NCI-H2081 treated with DMSO at 0.1 percent for 48 hours (cell line): Measurements from ENCODE around the gene DST.

ENCODE experiments used
- DNase-seq: peaks from one replicate; lab custom pipeline; 2025; lab: John Stamatoyannopoulos, UW

Gene DST

DNA sequence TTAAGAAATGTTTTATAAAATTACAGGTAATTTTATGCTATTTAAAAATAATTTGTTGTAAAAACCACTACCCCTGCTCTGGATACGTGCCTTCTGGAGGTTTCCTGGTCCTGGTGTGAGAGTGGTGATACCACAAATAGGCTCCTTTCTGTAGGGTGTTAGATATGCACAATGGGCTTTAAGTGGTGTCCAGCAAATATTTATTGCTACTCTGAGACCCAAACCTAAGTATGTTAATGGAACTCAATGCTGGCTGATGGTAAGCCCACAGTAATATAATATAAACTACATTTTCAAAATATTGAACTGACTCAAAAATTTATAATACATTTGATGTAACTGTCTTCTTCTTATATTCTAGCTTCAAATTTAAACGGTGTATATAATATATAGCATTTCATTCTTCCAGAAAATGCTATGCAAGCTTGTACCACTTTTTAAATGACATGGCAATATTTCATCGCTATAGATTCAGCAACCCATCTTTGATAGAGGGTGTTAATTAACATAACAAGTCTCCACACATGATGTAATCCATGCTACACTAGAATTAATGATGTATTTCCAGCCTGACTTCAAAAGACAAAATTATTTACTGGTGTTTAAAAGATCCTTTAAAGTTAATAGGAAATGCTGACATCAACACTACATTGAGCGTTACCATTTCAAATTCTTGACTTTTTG lies 161.9 kb downstream of the DST start:
- DNase-seq, result no peak

DNA sequence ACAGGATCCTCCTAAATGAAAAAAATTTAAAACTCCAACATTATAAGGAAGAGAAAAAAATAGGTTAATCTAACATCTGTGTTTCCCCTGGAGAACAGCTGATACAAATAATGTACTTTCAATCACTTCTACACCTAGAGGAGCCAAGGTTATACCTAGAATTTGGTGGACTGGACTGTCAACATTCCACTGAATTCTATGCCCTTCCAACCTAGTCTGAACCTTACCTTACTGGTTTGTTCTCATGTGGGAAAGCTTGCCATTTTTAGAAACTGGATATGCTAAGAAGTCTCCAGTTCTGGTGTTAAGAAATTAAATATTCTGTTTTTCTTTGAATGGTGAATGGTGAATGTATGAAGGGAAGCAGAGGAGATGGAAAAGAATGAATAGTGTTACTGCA lies 162.4 kb downstream of the DST start:
- no peak for DNase-seq

DNA sequence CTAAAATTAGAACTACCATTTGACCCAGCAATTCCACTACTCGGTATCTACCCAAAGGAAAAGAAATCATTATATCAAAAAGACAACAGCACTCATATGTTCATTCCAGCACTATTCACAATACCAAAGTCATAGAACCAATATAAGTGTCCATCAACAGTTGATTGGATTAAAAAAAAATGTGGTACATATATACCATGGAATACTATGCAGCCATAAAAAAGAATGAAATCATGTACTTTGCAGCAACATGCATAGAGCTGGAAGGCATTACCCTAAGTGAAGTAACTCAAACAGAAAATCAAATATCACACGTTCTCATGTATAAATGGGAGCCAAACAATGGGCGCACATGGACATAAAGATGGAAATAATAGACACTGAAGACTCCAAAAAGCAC lies 163.3 kb downstream of the DST start:
- no peak for DNase-seq

DNA sequence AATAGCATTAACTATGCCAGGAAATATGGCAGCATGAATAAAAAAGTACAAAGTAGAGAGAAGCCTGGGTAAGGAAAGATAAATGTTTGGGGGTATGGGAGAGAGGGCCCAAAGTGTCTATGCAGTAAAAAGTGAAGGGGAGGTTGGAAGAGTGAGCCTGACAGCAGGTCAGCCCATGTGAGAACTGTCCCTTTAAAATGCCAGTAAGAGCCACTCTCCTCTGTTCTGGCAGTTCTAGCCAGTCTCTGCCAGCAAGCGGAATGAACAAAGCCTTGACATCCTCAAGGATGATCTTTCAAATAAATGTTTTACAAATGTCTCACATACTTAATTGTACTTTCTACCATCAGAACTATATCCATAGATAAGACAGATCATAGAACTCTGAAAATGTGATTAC lies 164.5 kb downstream of the DST start:
- DNase-seq, result no peak

DNA sequence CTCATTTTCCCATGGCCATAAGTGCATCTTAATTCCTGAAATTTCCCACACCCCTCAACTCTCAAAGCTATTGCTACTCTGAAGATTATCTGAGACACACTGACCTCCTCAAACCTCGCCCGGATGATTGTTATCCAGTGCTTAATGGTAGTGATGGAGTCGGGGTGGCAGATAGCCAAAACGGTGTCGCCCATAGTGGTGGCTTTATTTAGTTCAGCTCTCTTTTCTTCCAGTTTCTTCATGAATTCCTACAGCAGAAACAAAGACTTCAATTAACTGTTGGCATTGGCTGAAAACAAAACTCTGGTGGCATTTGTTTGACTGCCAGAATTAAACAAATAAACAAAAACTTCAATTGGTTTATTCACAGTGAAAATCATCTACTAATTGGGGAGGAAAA lies 165.4 kb downstream of the DST start:
- DNase-seq, result no peak

DNA sequence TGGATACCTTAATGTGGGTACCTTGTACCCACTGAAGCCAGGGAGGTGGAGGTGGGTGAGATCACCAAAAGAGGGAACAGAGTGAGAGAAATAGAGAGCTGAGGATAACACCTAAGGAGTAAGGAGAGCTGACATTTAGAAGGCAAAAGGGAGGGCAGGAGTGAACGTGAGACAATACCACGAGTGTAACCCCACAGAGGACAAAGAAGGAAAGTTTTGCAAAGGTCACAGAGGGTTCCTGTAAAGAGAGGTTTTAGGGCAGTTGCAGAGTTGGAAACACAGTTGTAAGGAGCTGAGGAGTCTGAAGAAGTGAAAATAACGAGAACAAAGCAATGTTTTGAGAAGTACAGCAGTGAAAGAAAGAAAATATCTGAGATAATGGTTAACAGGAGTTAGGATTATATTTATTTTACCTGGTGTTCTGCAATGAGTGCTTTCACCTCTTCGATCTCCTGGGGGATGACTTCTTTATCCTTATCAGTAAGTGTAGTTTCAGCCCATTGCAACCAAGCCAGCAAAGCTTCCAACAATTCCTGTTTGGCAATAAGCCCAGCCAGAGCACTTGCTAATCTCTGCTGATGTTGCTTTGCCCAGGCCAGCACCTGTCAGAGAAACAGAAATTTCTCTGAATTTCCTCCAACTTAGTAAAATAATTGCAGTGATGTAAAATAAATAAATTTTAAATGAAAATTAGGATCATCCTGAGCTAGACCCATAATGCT lies 166.8 kb downstream of the DST start:
- no peak for DNase-seq

DNA sequence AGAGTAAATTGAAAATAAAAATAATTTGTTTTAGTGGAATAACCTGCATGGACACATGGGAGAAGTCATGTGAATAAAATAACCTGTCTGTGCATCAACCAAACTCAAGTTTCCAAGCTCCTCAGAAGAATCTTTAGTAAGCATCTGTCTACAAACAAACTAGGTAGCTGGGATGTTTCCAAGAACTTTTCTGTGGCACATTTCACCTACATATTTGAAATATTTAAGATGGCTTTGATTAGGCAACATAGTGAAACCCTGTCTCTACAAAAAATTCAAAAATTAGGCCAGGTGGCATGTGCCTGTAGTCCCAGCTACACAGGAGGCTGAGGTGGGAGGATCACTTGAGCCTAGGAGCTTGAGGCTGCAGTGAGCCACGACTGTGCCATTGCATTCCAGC lies 168.2 kb downstream of the DST start:
- no peak for DNase-seq

DNA sequence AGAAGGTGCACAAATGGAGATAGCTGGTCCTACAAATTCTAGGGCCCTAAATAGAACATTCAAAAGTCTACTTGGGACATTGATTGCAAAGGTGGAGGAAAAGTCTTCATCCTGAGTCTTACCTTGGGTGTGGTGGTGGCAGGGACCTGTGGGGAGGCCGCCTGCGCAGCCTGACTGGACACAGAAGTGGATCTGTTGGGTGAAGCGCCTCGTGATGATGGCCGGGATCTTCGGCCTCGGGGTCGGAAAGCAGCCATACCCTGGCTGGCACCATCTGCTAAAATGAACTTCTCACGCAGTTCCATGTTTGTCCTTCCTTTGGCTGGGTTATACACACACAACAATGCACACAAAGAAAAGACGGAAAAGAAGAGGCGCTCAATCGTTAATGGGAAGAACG lies 179.2 kb downstream of the DST start:
- DNase-seq, result no peak

DNA sequence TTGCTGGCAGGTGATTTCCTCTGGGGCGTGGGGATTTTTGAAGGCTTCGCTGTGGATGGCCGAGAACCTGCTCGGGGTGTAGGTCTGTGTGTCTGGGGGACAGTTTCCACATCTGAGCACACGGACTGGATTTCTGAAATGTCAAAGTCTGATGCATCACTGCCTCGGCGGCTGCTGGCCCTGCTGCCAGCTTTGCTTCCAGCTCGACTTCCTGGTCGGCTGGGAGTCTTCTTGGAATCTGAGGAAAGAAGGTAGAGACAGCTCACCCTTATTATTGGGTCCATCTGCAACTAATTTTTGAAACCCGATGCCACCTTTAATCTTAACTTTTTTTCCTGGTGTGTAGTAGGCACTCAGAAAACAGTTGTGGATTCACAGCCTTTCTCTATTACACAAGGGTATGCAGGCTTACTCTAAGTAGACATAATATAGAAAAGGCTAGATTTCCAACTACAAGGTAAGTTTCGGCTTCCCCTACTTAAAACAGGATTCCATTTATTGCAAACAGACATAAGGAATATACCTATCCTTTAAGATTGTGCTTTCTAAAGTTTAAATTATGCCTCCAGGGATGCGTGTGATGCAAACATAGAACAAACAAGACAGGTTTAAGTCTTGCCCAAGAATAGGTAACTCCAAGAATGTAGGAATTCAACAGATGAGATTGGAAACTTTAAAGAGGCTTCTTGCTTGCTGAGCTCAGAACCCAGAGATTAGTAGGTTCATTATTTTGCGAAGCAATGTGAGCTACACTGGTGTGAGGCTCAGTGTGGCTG lies 183.5 kb downstream of the DST start:
- no peak for DNase-seq

DNA sequence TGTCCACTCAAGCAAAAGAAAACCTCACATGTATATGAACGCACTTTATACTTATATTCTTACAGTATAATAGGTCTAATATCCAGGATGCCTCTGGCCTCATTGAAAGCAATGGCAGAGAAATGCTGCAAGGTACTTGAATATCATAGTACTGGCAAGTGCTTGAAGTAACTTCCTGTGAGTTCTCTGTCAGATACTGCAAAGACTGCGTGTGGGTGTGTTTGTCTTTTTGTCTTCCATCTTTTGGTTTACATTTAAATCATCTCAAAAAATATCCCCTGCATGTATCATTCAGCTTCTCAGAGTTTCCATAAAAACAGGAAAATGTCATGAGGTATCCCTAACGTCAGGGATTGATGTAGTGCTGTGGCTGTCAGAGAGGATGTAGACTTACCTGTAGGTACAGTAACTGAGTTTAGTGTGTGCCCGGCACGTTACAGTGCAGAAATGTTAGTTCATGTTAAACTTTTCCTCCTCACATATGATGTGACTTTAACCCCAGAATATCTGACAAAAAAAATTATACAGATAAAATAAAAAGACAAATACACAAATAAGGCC lies 184.3 kb downstream of the DST start:
- no peak for DNase-seq

DNA sequence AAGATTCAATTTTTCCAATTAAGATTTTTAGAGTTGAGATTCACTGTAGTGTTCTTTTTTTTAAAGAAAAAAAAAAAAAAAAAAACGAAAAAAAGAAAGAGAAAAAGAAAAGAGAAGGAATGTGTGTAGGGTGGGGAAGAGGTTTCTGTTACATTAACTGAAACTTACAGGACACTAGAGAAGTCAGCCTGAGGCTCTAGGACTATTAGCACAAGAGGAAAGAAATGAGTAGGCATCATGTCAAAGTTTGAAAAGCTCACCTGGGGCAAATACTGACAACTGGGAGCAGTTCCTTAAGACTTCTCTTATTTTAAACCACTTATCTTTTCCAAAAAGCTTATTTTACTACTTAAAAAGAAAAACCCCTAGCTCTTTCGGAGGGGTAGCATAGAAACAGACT lies 185.9 kb downstream of the DST start:
- no peak for DNase-seq

DNA sequence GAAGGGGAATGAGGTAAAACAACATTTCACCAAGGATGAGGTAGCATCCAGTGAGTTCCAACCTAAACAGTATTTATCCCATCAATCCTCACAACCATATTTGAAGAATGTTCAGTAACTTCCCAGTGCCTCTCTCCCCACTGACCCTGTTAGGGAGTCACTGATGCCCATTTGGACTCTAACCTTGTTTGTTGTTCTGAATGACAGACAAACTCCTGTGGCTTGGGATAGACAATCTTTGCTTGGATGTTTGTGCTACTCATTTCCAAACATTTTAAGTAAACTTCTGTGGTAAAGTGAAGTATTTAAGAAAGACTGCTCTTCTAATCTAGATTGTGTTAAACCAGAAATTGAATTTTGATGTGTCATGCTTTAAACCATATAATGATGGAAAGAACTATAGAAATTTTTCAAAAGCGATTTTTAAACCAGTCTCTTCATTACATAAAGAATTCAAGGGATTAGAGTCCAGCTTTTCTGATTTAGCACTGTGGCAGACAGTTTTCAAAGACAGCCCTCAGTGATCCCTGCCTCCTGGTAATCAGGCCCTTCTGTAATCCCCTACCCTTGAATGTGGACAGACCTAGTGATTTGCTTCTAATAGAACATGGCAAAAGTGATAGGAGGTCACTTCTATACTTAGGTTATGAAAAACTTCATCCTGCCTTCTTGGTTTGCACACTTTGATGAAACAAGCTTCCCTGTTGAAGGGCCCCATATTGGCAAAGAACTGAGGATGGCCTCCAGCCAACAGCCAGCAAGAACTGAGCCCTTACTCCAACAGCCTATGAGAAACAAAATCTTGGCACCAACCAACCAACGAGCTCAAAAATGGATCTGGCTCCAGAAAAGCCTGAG lies 191.6 kb downstream of the DST start:
- DNase-seq, result no peak

DNA sequence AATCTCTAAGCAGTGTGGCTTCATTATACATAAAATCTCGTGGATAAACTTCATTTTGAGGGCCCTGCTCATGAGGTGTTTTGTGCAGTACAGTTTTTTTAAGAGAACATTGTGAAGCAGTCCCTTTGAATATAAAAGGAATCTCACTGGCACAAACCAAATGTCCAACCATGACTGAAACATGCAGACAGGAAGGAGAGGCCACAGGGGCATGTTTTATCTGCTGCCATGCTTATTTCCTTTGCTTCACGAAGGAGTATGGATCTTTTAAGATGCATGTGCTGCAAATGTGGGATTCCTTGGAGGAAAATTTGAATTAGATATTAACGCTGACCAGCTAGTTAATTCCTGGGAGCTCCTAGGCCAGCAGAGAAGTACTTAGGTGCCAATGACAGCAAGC lies 192.3 kb downstream of the DST start:
- DNase-seq, result no peak

DNA sequence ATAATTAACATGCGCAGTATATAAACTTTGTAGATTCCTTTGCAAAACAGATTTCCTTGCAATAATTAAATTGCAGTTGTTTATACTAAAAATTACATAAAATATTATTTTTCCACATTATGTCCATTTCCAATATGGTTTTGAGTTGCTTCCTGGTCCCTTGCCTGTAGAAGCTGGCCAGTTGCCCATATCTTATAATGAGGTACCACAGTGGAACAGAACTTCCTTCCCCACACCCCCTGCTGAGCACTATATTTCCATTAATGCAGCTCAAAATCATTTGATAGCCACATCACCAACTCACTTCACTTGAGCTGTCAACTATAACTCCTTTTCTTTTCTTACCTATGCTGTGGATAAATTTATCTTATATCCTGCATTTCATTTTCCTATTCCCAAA lies 194.6 kb downstream of the DST start:
- no peak for DNase-seq

DNA sequence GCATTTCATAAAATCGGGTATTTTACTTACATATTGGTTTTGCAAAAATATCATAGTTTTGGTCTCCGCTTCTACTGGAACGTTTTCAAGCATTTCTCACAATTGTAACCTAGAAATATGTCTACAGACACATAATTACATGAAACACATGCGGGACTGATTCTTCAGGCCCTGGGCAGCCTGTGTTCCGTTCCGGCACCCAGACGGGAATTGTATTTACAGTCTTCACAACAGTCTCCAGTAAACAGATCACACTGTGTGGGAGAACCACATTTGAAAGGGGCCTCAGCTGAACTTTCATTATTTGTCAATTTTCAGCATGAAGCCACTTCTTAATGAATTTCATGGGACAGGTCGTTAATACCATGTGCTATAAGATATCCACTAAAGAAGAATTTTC lies 196.9 kb downstream of the DST start:
- no peak for DNase-seq

DNA sequence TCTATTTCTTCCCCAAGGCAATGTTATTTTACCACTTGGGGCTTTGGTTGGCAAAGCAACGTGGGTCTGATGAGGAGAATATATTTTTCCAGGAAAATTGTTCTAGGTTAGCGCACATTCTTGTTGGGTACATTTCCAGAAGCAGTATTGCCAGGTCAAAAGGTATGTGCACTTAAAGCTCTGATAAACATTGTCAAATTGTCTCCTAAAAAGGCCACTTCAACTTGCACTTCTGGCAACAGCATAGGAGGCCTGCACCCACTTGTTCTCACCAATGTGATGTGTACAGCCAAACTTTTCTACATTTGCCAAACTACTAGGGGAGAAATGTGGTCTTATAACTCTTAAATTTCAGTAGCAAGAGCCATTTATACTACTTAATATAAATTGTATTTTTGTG lies 197.8 kb downstream of the DST start:
- DNase-seq, result no peak

DNA sequence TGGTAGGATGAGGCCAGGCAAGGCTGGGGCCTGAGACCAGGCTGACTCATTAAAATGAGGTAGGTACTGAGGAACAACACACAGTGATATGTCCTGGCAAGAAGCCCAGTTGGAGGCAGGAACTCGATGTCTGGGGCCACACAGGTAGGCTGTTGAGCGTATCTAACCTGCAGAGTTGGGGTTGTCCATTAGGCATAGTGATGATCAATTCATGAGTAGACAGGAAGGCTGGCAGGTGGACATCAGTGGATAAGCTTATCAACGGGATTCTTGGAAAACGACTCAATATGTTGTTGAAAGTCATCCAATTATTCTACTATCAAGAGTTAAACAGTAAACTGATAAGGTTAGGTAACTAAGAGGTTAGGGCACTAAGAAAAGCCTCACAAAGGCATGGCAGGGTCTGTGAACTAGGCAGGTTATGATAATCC lies 202.1 kb downstream of the DST start:
- DNase-seq, result no peak

DNA sequence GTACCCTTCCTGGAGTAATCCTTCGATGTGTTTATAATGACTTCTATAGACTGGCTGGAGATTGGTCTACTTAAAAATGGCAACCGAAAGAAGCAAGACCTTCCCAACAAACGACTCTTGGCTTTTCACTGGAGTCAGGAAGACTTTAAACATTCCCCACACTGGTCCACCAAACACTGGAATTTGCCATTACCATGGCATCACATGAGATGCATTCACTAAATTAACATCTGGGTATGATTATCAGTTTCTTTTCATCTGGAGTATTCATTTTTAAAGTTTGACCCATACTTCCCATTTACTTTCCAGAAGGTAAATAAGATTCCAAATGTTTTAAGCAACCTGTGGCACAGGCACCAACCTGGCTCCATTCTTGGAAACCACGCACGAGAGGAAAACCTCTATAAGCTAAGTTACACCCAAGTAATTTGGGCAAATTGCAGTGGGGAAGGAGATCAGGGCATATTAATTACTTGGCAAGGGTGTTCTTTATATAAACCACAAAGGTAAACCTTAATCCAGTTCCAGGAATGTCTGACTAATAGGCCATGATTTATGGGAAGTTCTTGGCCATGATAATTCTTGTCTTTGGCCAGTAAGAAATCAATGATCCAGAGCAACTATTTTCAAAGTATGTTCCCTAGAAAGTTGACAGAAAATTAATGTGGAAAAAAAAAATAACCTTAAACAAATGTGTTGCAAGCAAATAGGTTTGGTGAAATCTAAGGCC lies 205.4 kb downstream of the DST start:
- DNase-seq, result no peak

DNA sequence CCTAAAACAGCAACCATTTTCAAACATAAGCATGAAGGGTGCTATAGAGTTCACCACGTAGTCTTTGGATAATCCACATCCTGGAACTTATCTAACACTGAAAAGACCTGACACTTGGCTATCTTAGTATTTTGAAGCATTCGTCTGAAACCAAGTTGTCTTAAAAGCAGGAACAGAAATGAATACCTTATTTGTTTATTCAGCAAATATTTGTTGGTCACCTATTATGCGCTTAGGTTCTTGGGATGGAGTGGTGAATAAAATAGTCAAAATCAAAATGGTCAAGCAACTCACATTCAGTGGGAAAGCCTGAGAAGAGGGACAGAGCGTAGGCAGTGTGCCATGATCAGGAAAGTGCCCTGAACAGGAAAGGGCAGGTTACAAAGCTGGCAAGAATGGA lies 206.9 kb downstream of the DST start:
- DNase-seq, result no peak

DNA sequence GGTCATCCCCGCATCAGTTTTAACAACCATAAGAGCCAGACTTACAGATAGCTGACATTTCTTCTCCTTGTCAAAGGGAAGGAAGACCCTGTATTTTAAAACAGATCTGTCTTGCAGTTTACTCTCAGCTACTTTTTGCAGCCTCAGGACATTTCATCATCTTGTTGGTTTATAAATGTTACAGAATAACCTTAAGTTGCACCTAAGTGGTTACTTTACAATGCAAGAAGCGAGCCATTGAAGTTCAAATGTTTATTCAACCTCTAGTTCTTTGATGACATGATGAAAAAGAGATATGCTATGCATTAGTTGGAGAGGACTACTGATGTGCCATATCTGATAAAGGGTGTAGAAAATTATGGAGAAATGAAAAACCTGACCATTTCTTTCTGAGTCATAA lies 207.4 kb downstream of the DST start:
- DNase-seq, result no peak

DNA sequence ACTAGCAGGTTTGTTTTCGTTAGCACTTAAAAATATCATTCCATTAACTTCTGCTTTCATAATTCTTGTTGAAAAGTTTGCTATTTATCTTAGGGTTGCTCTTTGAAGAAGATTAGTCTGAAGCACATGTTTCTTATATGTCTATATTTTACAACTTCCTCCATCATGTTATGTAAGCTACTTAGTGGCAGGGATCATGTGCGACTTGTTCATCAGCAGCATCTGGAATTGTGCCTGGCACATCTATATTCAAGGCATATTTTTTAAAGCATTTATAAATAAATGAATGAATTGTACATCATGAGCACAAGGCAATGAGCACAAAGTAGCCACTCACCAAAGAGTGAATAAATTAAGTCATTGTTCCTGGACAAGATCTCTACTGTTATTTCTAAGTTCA lies 208.1 kb downstream of the DST start:
- DNase-seq, result no peak
